SK-N-SH (cell line): ENCODE measurements around the gene KLRC3.

Experiments
- CTCF ChIP-seq: fragments of 200-600 bp; sonication (generic); IDR thresholded peaks from 2 replicates; pipeline ENCODE4 v1.6.1; 2017; ENCODE audit warnings: antibody characterized with exemption, mild to moderate bottlenecking, moderate library complexity
- FOXM1 ChIP-seq: IDR thresholded peaks from 2 replicates; pipeline ENCODE4 v1.4.0; 2012; ENCODE audit warnings: low read depth, mild to moderate bottlenecking
- MAX ChIP-seq: IDR thresholded peaks from 2 replicates; pipeline ENCODE4 v1.4.0; 2012; ENCODE audit warnings: low read depth
- POLR2AphosphoS5 ChIP-seq: IDR thresholded peaks from 2 replicates; pipeline ENCODE4 v1.6.1; 2012; ENCODE audit warnings: low read depth, low read length
- RCOR1 ChIP-seq: fragments of 150-350 bp; IDR thresholded peaks from 2 replicates; pipeline ENCODE4 v1.6.1; 2017; ENCODE audit warnings: antibody characterized with exemption, low read length
- RFX5 ChIP-seq: IDR thresholded peaks from 2 replicates; pipeline ENCODE4 v1.6.1; 2012; ENCODE audit warnings: mild to moderate bottlenecking, improper control_type of control experiment, low read length

GRCh38 chr12:10397296-10397695, 23.1 kb downstream of the KLRC3 start:
- no peak for TF ChIP-seq RFX5
- TF ChIP-seq CTCF: no peak
- TF ChIP-seq POLR2AphosphoS5: no peak
- TF ChIP-seq FOXM1: no peak
- TF ChIP-seq RCOR1: no peak
- no peak for TF ChIP-seq MAX
